B cell (primary cell): Measurements from ENCODE around the gene PNMA8C.

Source experiments
- EZH2 ChIP-seq: IDR thresholded peaks from 2 replicates; pipeline ENCODE4 v1.6.1; 2012; ENCODE audit warnings: borderline replicate concordance, low read depth, mild to moderate bottlenecking, moderate library complexity, low read length; ENCODE audit not compliant: insufficient read depth, poor library complexity, severe bottlenecking
- TF ChIP-seq, protein P1 (sequence below): fragments of 200-600 bp; IDR thresholded peaks from one replicate; pipeline ENCODE4 v1.8.0; 2022; ENCODE audit warnings: antibody characterized with exemption, mild to moderate bottlenecking

DNA sequence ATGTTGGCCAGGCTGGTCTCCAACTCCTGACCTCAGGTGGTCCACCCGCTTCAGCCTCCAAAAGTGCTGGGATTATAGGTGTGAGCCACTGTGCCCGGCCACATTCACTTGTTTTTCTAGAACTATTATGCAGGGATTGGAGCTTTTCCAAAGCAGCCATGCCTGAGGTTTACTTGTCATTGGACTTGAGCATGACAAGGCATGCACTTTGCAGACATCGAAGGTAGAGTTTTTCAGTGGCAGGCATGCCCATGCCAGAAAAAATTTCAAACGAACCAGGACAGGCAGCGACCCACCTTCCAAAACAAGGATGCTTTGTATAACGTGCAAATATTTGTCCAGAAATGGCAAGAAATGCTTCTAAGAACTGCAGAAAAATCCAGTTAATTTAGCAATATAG, 24.9 kb upstream of the PNMA8C start:
- TF ChIP-seq, protein P1, sequence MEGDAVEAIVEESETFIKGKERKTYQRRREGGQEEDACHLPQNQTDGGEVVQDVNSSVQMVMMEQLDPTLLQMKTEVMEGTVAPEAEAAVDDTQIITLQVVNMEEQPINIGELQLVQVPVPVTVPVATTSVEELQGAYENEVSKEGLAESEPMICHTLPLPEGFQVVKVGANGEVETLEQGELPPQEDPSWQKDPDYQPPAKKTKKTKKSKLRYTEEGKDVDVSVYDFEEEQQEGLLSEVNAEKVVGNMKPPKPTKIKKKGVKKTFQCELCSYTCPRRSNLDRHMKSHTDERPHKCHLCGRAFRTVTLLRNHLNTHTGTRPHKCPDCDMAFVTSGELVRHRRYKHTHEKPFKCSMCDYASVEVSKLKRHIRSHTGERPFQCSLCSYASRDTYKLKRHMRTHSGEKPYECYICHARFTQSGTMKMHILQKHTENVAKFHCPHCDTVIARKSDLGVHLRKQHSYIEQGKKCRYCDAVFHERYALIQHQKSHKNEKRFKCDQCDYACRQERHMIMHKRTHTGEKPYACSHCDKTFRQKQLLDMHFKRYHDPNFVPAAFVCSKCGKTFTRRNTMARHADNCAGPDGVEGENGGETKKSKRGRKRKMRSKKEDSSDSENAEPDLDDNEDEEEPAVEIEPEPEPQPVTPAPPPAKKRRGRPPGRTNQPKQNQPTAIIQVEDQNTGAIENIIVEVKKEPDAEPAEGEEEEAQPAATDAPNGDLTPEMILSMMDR: no peak
- TF ChIP-seq EZH2: no peak
